Suppressor macrophage (primary cell): ENCODE results near the gene CKAP2L.

Experiments
- DNase-seq, 4 experiments: peaks; one replicate each; pipeline ENCODE4 v3.0.0-alpha.2; 2020 to 2022

CKAP2L gene

GRCh38 chr2:112791693-112792230, 27.4 kb upstream of the CKAP2L start:
- no peak for DNase-seq

- DNase-seq: no peak
Measured at GRCh38 chr2:112791019-112791418, 26.6 kb upstream of the CKAP2L start.

- no peak for DNase-seq
Measured at GRCh38 chr2:112790305-112790704, 25.9 kb upstream of the CKAP2L start.

- no peak for DNase-seq
Measured at GRCh38 chr2:112789186-112789585, 24.8 kb upstream of the CKAP2L start.

- DNase-seq: no peak
Measured at GRCh38 chr2:112788653-112789052, 24.2 kb upstream of the CKAP2L start.

- peak; percentile 45 to 74 (median 59) for DNase-seq
Measured at GRCh38 chr2:112787729-112788393, 23.5 kb upstream of the CKAP2L start.

GRCh38 chr2:112787294-112787693, 22.9 kb upstream of the CKAP2L start:
- DNase-seq: no peak

- DNase-seq: peak; percentile 62 to 83 (median 76)
Measured at GRCh38 chr2:112784199-112785189, 20.1 kb upstream of the CKAP2L start, which contains the start of gene IL1A. Gene IL1A, minus strand, starts transcription at chr2:112784493. Its CDS starts 723 bp downstream, at chr2:112783770.

GRCh38 chr2:112783187-112783714, 18.8 kb upstream of the CKAP2L start:
- no peak for DNase-seq

- DNase-seq: no peak
Measured at GRCh38 chr2:112782234-112782799, 17.9 kb upstream of the CKAP2L start.

- no peak for DNase-seq
Measured at GRCh38 chr2:112779598-112779997, 15.2 kb upstream of the CKAP2L start.

- no peak for DNase-seq
Measured at GRCh38 chr2:112777036-112777435, 12.6 kb upstream of the CKAP2L start.

GRCh38 chr2:112776113-112776512, 11.7 kb upstream of the CKAP2L start:
- DNase-seq: no peak

GRCh38 chr2:112774536-112775285, 10.3 kb upstream of the CKAP2L start:
- DNase-seq: no peak

- no peak for DNase-seq
Measured at GRCh38 chr2:112773556-112773955, 9.1 kb upstream of the CKAP2L start.

GRCh38 chr2:112772911-112773475, 8.6 kb upstream of the CKAP2L start:
- DNase-seq: no peak

- DNase-seq: peak; percentile 52 to 75 (median 63)
Measured at GRCh38 chr2:112772322-112772721, 7.9 kb upstream of the CKAP2L start.

- peak in 1 of 4 experiments; percentile 25 for DNase-seq
Measured at GRCh38 chr2:112768432-112768831, 4.0 kb upstream of the CKAP2L start.

GRCh38 chr2:112767693-112768330, 3.4 kb upstream of the CKAP2L start:
- no peak for DNase-seq

GRCh38 chr2:112765251-112765650, 842 bp upstream of the CKAP2L start:
- DNase-seq: no peak

GRCh38 chr2:112762276-112762675, 2.1 kb downstream of the CKAP2L start:
- DNase-seq: no peak
